Small intestine (tissue), 7 donors: ENCODE data around the gene SLC9A9. TPM values are rescaled to one million over a fixed set of nuclear protein-coding genes. Genes with fewer than 3 reads are reported as not detected.

Experiments
- DNase-seq, 2 donors: peaks; one replicate each; pipeline versions ENCODE4 v3.0.0 to v3.0.0-alpha.2; 2013
- FAIRE-seq: peaks from 2 replicates; lab custom pipeline; 2012; peaks lifted over from hg19 to GRCh38; lab: Jason Lieb, UNC
- H3K27ac ChIP-seq, 3 donors: one replicate each; pipeline ENCODE4 v1.5.1; 2013; ENCODE audit warnings: low read length in 2 of 3, mild to moderate bottlenecking in 2 of 3, control low read depth in 1 of 3, inconsistent platforms in 1 of 3, low read depth in 1 of 3, moderate library complexity in 1 of 3
- H3K27me3 ChIP-seq, 3 donors: one replicate each; pipeline ENCODE4 v1.6.1; 2013; ENCODE audit warnings: low read length in 3 of 3, inconsistent platforms in 1 of 3; ENCODE audit not compliant: control insufficient read depth in 3 of 3, insufficient read depth in 3 of 3
- H3K36me3 ChIP-seq, 3 donors: one replicate each; pipeline ENCODE4 v1.6.1; 2013; ENCODE audit warnings: low read length in 3 of 3, inconsistent platforms in 1 of 3, low read depth in 1 of 3, mild to moderate bottlenecking in 1 of 3, moderate library complexity in 1 of 3; ENCODE audit not compliant: control insufficient read depth in 3 of 3, insufficient read depth in 2 of 3
- H3K4me1 ChIP-seq, 3 donors: one replicate each; pipeline ENCODE4 v1.6.1; 2013; ENCODE audit warnings: low read length in 2 of 3, inconsistent platforms in 1 of 3, low read depth in 1 of 3, mild to moderate bottlenecking in 1 of 3, moderate library complexity in 1 of 3; ENCODE audit not compliant: control insufficient read depth in 3 of 3, insufficient read depth in 2 of 3
- H3K4me3 ChIP-seq, 3 donors: one replicate each; pipeline ENCODE4 v1.5.1; 2013; ENCODE audit warnings: low read length in 3 of 3, control low read depth in 1 of 3, inconsistent platforms in 1 of 3, low read depth in 1 of 3, mild to moderate bottlenecking in 1 of 3, moderate library complexity in 1 of 3
- H3K9me3 ChIP-seq, 2 donors: one replicate each; pipeline ENCODE4 v1.6.1; 2013; ENCODE audit warnings: low read depth in 1 of 2, low read length in 1 of 2; ENCODE audit not compliant: control insufficient read depth in 2 of 2, insufficient read depth in 1 of 2
- WGBS, 3 donors: extraction: QIAGEN DNeasy Blood & Tissue Kit; methylation state at CpG; one replicate each; pipeline ENCODE4 v1.1.7; 2013; 5-methylcytosine and 5-hydroxymethylcytosine counted together
- polyA plus RNA-seq, 4 donors: library from polyadenylated mRNA; stranded (reverse) in 3 of 4; unstranded in 1 of 4; fragments of 200-250 nt in 3 of 4; fragments of 120-200 nt in 1 of 4; gene quantifications; one replicate each; pipeline versions ENCODE4 v1.2.1 to v1.2.3, GENCODE V29; 2013
- donor health status: healthy with polysubstance abuse.
- donor health status: control.
- donor health status: control.
- donor health status: Bipolar disorder and iron deficiency.
- donor health status: healthy.

The SLC9A9 gene
- polyA plus RNA-seq, 4 donors: 1.4 to 4.6 (median 4.1) TPM; not detected in 1

DNA sequence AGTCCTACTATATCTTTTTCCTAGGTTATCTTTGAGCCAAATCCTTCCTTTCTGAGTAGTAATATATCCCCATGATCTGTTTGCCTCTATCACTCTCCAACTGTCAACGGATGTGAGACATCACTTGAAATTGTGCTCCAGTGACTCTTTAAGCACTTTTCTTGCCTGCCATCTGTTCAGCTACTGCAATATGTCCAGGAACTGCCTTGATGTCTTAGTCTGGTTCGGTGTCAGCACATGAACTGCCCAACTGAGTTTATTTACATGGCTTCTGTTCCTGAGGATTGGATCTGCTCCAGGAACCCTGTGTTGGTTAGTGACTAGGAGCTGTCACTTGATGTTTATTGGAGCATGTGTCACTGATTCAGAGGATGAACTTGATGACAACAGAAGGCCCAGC is 116.5 kb downstream of the SLC9A9 start:
- WGBS, 3 donors: 73 to 84% (median 75%) methylated on average over 2 of the region's 2 CpGs
- H3K27me3 ChIP-seq: no peaks in the 10 kb centered on the region
- DNase-seq (no peak), FAIRE-seq (no peak)
- H3K4me1 ChIP-seq: no peaks in the 10 kb centered on the region
- no peak overlapping the region for H3K4me3 ChIP-seq
- no peak overlapping the region for H3K27ac ChIP-seq
- H3K36me3 ChIP-seq: no peaks in the 10 kb centered on the region
- H3K9me3 ChIP-seq: no peaks in the 10 kb centered on the region

DNA sequence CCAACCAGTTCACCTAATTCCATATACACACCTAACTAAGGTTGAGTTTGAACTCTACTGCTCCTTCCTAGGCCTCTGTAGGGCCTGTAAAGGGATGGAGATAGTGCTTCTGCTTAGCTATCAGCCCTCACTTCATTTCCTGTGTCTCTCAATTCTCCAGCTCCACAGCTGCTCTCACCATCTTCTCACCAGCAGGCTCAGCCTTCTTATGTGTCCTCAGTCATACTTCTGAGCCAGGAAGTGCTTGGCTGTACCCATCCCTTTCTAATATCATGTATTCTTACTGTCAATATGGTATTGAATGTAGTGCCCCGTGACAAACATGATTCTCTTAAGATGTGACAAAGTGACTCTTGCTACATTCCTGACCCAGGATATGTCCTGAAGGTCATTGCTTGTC is 116.9 kb downstream of the SLC9A9 start:
- no peaks in the 10 kb centered on the region for H3K27me3 ChIP-seq
- no peak overlapping the region for H3K27ac ChIP-seq
- 85 to 90% (median 89%) methylated on average over 1 of the region's 1 CpG for WGBS, 3 donors
- H3K9me3 ChIP-seq: no peaks in the 10 kb centered on the region
- FAIRE-seq (no peak), DNase-seq (no peak)
- no peak overlapping the region for H3K4me3 ChIP-seq
- H3K4me1 ChIP-seq: no peaks in the 10 kb centered on the region
- no peaks in the 10 kb centered on the region for H3K36me3 ChIP-seq

DNA sequence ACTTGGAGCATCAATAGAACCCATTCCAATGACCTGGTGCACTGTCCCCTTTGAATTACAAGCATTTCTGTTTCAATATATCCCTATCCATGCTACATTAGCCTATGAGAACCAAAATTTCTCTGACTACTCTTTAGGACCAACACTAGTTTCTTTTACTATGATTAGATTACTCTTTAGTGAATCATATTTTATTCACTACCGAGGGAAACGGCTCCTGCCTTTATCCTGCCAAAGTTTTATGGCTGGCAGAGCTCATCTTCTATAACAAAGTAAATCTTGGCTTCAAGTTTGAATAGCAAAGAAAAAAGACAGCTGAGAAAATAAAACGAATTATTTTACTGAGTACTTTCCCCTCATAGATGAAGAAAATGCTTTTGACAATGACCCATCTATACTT is 120.9 kb downstream of the SLC9A9 start:
- Histone ChIP-seq H3K27me3 (no peaks in the 10 kb centered on the region), H3K27ac (no peak overlapping the region), H3K4me3 (no peak overlapping the region), H3K9me3 (no peaks in the 10 kb centered on the region), H3K4me1 (no peaks in the 10 kb centered on the region), H3K36me3 (no peaks in the 10 kb centered on the region)
- DNase-seq (no peak), FAIRE-seq (no peak)
- WGBS, 3 donors: 27 to 46% (median 31%) methylated on average over 3 of the region's 3 CpGs

DNA sequence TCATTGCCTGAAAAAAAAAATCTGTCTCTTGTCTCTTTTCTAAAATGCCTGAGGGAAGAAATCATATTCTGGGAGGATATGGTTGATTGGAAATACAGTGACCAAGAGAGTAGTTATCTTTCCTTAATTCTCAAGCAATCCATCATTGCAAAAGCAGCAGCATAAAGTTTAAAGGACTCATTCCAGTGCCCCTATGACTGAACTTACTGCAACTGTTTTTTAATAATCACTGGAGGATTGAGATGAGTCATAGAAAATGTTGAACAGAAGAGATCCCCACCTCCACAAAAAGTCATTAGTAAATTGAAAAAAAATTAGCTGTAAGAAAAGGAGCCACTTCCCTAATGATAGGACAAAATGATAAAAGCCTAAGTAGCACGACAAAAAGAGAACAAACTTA is 121.5 kb downstream of the SLC9A9 start:
- FAIRE-seq (no peak), DNase-seq (no peak)
- Histone ChIP-seq H3K4me3 (no peak overlapping the region), H3K9me3 (no peaks in the 10 kb centered on the region), H3K27ac (no peak overlapping the region), H3K36me3 (no peaks in the 10 kb centered on the region), H3K4me1 (no peaks in the 10 kb centered on the region), H3K27me3 (no peaks in the 10 kb centered on the region)
- 41 to 62% (median 47%) methylated on average over 1 of the region's 1 CpG for WGBS, 3 donors

DNA sequence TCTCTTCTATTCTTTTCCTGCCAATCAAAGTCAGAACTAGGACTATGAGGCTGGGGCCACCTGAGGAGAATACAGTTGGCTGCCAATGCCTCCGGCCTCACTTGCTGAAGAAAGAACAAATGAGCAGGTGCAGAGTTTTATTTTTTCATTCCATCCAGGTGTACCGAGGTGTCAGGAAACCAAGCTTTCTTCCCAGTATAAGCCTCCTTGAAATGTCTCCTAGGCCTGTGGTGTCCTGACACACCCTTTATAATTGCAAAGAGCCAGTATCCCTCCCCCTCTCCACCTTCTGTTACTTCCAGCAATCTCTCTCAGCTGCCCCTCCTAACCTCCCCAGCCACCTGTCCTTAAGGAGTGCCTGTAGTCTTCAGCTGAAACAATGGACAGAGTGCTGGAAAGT is 127.9 kb downstream of the SLC9A9 start:
- DNase-seq: no peak
- no peaks in the 10 kb centered on the region for H3K4me1 ChIP-seq
- H3K27me3 ChIP-seq: no peaks in the 10 kb centered on the region
- 47 to 86% (median 65%) methylated on average over 2 of the region's 2 CpGs for WGBS, 3 donors
- no peak overlapping the region for H3K4me3 ChIP-seq
- H3K9me3 ChIP-seq: no peaks in the 10 kb centered on the region
- H3K36me3 ChIP-seq: no peaks in the 10 kb centered on the region
- H3K27ac ChIP-seq: no peak overlapping the region
- no peak for FAIRE-seq

DNA sequence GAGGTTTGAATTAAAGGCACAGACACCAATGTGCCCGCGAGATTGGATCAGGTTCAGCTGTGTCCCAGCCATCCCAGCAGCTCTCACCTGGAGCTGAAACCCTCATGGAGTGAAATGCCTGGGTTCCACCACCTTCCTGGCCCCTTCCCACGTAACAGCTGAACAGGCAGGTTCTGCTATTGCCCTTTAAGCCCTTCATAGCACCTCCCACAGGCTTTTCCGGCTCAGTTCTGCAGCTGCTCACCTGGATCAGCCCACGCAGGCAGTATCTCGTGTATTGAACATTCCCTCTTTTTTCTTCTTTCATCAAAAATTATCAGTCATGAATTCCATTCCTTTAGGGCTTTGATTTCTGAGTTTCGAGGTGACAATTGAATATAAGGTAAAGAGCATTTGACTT is 129.8 kb downstream of the SLC9A9 start:
- no peak for FAIRE-seq
- no peak overlapping the region for H3K27ac ChIP-seq
- no peaks in the 10 kb centered on the region for H3K9me3 ChIP-seq
- H3K4me3 ChIP-seq: no peak overlapping the region
- no peak for DNase-seq
- no peaks in the 10 kb centered on the region for H3K4me1 ChIP-seq
- 47 to 79% (median 57%) methylated on average over 7 of the region's 7 CpGs for WGBS, 3 donors
- H3K36me3 ChIP-seq: no peaks in the 10 kb centered on the region
- no peaks in the 10 kb centered on the region for H3K27me3 ChIP-seq

DNA sequence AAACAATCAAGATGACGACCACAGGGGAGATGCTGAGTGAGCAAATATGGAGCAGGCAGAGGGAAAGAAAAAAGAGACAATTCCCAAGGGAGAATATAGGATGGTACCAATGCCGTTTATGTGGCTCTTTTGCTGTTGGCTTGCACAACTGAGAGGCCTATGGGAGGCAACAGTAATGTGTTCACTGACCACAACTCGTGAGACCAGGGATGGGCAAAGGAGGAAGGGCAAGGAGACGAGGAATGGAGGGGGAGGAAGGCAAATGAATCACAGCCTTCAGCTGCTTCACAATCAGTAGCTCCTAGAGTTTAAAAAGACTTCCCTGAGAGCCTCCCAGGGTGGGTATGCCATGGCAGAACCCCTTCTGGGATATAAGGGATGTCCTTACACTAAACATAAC is 131.5 kb downstream of the SLC9A9 start:
- no peaks in the 10 kb centered on the region for H3K36me3 ChIP-seq
- no peaks in the 10 kb centered on the region for H3K27me3 ChIP-seq
- WGBS, 3 donors: 50 to 74% (median 52%) methylated on average over 4 of the region's 4 CpGs
- no peak overlapping the region for H3K4me3 ChIP-seq
- no peak overlapping the region for H3K27ac ChIP-seq
- no peak for FAIRE-seq
- no peaks in the 10 kb centered on the region for H3K4me1 ChIP-seq
- DNase-seq: no peak
- H3K9me3 ChIP-seq: no peaks in the 10 kb centered on the region

DNA sequence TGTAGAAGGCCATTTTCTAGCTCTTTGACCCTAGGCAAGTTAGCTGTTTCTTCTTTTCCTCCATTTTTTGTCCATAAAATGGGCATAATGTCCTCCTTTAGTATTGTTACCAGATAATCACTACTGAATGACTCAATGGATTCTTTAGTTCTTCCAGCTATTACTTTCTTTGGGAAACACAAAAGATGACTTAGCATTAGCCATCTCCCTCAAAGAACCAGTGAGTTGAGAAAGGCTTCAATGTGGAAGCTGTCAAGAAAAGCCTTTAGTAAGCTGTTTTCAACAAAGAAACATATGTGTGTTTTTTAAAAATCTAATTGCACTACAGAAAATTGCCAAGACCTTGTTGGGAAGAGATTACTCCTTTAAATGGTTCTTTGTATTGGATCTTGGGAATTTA is 135.7 kb downstream of the SLC9A9 start:
- H3K9me3 ChIP-seq: no peaks in the 10 kb centered on the region
- no peaks in the 10 kb centered on the region for H3K27me3 ChIP-seq
- H3K4me3 ChIP-seq: no peak overlapping the region
- H3K27ac ChIP-seq: no peak overlapping the region
- DNase-seq: no peak
- H3K4me1 ChIP-seq: no peaks in the 10 kb centered on the region
- H3K36me3 ChIP-seq: no peaks in the 10 kb centered on the region
- no peak for FAIRE-seq

DNA sequence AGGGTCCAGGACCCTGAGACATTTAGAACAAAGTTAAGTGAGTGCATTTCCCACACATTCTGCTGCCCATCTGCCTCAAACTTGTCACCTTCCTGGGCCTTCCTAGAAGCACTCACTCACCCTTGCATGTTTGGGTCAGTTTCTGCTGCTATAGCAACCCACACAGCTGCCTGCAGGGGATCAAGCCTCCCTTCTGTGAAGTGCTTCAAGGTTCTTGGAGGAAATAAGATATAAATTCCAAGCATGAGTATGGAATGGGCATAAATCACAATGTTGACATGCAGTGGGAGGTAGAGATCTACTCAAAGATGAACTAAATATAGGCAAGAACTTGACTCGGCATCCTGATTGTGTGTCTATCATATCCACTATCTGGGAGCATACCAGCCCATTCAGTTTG is 140.4 kb downstream of the SLC9A9 start:
- FAIRE-seq: no peak
- Histone ChIP-seq H3K36me3 (no peaks in the 10 kb centered on the region), H3K27me3 (no peaks in the 10 kb centered on the region), H3K4me3 (no peak overlapping the region), H3K4me1 (no peaks in the 10 kb centered on the region), H3K9me3 (no peaks in the 10 kb centered on the region), H3K27ac (no peak overlapping the region)
- 33 to 46% (median 43%) methylated on average over 1 of the region's 1 CpG for WGBS, 3 donors
- DNase-seq: no peak
